ENCODE results near the gene SELENBP1. TPM values are rescaled to one million over a fixed set of nuclear protein-coding genes. Genes with fewer than 3 reads are reported as not detected.

Gene SELENBP1
- 102 TPM for total RNA-seq

- peak within 1 kb of the TSS; percentile 48 to 63 for H3K4me3 ChIP-seq
- H3K36me3 ChIP-seq = peaks cover 0 to 5% of the 10 kb centered on the region in 2 donors
- H3K27me3 ChIP-seq = no peaks in the 10 kb centered on the region
- peak in 1 of 2 donors; percentile 89 for DNase-seq (ENCODE audit: low spot score in 2 of 2)
- H3K4me1 ChIP-seq = peaks cover 15 to 34% of the 10 kb centered on the region in 2 donors
- intact Hi-C loops (cut with DNase I) = loop anchor here (1.0 kb wide), 1 partner anchor 27 kb away; the partner anchor contains the start of gene PSMB4
- peak within 1 kb of the TSS; percentile 71 to 79 for H3K27ac ChIP-seq
- TF ChIP-seq CTCF (IDR thresholded peaks at IDR 0.05) = no peak
- no peaks in the 10 kb centered on the region for H3K9me3 ChIP-seq
Measured at GRCh38 chr1:151372058-151372934, at the start of gene SELENBP1. TSS of gene SELENBP1 (minus strand) at chr1:151372705. CDS start at chr1:151372641, 64 bp downstream.

- no peak overlapping the region for H3K4me3 ChIP-seq
- no peak overlapping the region for H3K27ac ChIP-seq
- DNase-seq (ENCODE audit: low spot score in 2 of 2) = no peak
- no peaks in the 10 kb centered on the region for H3K27me3 ChIP-seq
- H3K9me3 ChIP-seq = no peaks in the 10 kb centered on the region
- intact Hi-C loops (cut with DNase I) = no loop called here
- no peak for TF ChIP-seq CTCF (IDR thresholded peaks at IDR 0.05)
- peaks cover 79 to 80% of the 10 kb centered on the region in 2 donors for H3K36me3 ChIP-seq
- no peaks in the 10 kb centered on the region for H3K4me1 ChIP-seq
Measured at GRCh38 chr1:151419819-151420218, 47.3 kb upstream of the SELENBP1 start.

- H3K27ac ChIP-seq = no peak overlapping the region
- intact Hi-C loops (cut with DNase I) = no loop called here
- H3K4me1 ChIP-seq = no peaks in the 10 kb centered on the region
- H3K9me3 ChIP-seq = no peaks in the 10 kb centered on the region
- peaks cover 78% of the 10 kb centered on the region in 2 donors for H3K36me3 ChIP-seq
- TF ChIP-seq CTCF (IDR thresholded peaks at IDR 0.05) = no peak
- DNase-seq (ENCODE audit: low spot score in 2 of 2) = no peak
- no peaks in the 10 kb centered on the region for H3K27me3 ChIP-seq
- no peak overlapping the region for H3K4me3 ChIP-seq
Measured at GRCh38 chr1:151418081-151418480, 45.6 kb upstream of the SELENBP1 start.

GRCh38 chr1:151416231-151416630 is 43.7 kb upstream of the SELENBP1 start:
- intact Hi-C loops (cut with DNase I) = no loop called here
- no peak for DNase-seq (ENCODE audit: low spot score in 2 of 2)
- peaks cover 77 to 78% of the 10 kb centered on the region in 2 donors for H3K36me3 ChIP-seq

GRCh38 chr1:151411884-151412283 is 39.4 kb upstream of the SELENBP1 start:
- H3K27ac ChIP-seq = no peak overlapping the region
- TF ChIP-seq CTCF (IDR thresholded peaks at IDR 0.05) = no peak
- H3K4me1 ChIP-seq = no peaks in the 10 kb centered on the region
- no peak overlapping the region for H3K4me3 ChIP-seq
- H3K27me3 ChIP-seq = no peaks in the 10 kb centered on the region
- no peak for DNase-seq (ENCODE audit: low spot score in 2 of 2)
- H3K9me3 ChIP-seq = no peaks in the 10 kb centered on the region
- intact Hi-C loops (cut with DNase I) = no loop called here
- H3K36me3 ChIP-seq = peaks cover 90 to 94% of the 10 kb centered on the region in 2 donors

More at GRCh38 chr1:151416231-151416630, 43.7 kb upstream of the SELENBP1 start:
- no peak for TF ChIP-seq CTCF (IDR thresholded peaks at IDR 0.05)
- H3K9me3 ChIP-seq = no peaks in the 10 kb centered on the region
- no peak overlapping the region for H3K27ac ChIP-seq
- H3K4me1 ChIP-seq = no peaks in the 10 kb centered on the region
- H3K27me3 ChIP-seq = no peaks in the 10 kb centered on the region
- no peak overlapping the region for H3K4me3 ChIP-seq
